ENCODE results near the gene NEDD1.

The NEDD1 gene

DNA sequence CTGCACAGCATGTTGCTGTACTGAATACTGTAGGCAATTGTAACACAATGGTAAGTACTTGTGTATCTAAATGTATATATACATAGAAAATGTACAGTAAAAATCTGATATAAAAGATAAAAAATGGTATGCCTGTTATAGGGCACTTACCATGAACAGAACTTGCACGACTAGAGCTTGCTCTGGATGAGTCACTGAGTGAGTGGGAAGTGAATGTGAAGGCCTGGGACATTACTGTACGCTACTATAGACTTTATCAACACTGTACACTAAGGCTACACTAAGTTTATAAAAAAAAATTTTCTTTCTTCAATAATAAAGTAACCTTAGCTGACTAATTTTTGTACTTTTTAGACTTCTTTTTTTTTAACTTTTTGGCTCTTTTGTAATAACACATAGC is 24.2 kb upstream of the NEDD1 start:
- H3K27me3 Mint-ChIP-seq (ENCODE audit: low read depth): peaks cover 10% of the 10 kb centered on the region

DNA sequence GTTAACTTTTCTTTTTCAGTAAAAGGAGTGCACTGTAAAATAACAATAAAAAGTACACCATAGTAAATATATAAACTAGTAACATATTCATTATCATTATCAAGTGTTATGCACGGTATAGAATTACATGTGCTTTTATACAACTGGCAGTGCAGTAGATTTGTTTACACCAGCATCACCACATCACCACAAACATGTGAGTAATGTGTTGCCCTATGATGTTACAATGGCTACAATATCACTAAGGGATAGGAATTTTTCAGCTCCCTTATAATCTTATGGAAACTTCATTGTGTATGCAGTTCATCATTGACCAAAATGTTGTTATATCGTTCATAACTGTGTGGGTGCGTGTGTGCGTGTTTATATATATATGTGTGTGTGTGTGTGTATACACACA is 23.5 kb upstream of the NEDD1 start:
- H3K4me3 Mint-ChIP-seq: no peak overlapping the region
- no peaks in the 10 kb centered on the region for H3K36me3 Mint-ChIP-seq (ENCODE audit: low read depth)
- peaks cover 7% of the 10 kb centered on the region for H3K27me3 Mint-ChIP-seq (ENCODE audit: low read depth)
- H3K4me1 Mint-ChIP-seq (ENCODE audit: low read depth): no peaks in the 10 kb centered on the region
- H3K27ac Mint-ChIP-seq: no peak overlapping the region
- H3K9me3 Mint-ChIP-seq: no peaks in the 10 kb centered on the region

More for the DNA sequence above, 24.2 kb upstream of the NEDD1 start:
- Mint-ChIP-seq H3K36me3 (ENCODE audit: low read depth) (no peaks in the 10 kb centered on the region), H3K4me3 (no peak overlapping the region), H3K4me1 (ENCODE audit: low read depth) (no peaks in the 10 kb centered on the region), H3K9me3 (no peaks in the 10 kb centered on the region), H3K27ac (no peak overlapping the region)

DNA sequence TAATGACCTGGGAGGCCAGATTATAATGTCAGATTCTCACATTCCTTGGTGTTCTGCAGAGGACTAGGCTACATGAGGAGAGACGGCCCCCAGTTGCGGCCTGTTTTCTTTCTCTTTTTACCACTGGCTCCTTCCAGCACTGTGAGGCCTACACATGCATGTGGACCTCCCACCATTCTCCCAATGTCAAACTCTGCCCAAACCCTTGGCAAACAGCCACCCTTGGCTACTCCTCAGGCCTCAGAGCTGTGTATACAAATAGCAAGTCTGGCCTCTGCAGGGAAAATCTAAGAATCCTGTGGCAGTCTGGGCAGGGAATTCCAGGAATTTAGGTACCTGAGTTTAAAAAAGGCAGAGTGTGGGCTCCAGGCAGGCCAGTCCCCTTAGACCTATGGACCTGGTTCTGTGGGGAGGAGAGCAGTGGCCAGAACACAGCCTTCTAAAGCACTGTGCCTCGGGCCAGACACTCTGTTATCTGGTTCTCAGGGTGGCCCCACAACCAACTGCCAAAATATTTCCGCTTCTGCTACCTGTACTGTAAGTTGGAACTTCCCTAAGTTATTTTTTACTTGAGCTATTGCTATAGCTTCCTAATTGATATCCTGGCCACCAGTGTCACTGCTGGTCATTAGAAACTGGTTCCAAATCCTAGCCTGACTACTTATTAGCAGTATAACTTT is 19.9 kb upstream of the NEDD1 start:
- Mint-ChIP-seq H3K4me3 (no peak overlapping the region), H3K27ac (no peak overlapping the region), H3K36me3 (ENCODE audit: low read depth) (no peaks in the 10 kb centered on the region), H3K4me1 (ENCODE audit: low read depth) (no peaks in the 10 kb centered on the region), H3K9me3 (no peaks in the 10 kb centered on the region), H3K27me3 (ENCODE audit: low read depth) (peaks cover 12% of the 10 kb centered on the region)

DNA sequence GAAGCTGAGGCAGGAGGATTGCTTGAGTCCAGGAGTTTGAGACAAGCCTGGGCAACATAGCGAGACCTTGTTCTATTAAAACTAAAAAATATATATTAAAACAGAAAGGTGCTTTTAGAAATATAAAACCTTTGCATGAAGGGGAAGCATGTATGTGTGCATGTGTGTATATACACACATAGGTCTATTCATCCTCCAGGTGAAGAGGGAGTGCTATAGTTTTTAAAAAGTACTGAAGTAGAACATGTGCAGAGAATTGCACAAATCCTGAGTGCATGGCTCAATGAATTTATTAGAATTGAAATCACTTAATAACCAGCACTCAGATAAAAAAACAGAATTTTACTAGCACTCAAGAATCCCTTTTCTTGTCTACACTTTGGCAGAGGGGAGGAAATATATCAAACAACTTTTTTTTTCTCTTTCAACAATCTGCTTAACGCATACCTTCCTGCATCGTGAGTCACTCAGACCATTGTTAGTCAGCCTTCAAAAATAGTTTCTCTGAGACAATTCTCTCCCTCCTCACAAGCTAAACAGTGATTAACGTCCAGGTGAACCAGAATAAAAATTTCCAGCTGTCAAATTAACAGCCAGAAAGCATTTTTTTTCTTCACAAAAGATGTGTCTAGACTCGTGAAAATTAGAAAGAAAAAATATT is 17.7 kb upstream of the NEDD1 start:
- H3K4me1 Mint-ChIP-seq (ENCODE audit: low read depth): no peaks in the 10 kb centered on the region
- no peak overlapping the region for H3K4me3 Mint-ChIP-seq
- H3K36me3 Mint-ChIP-seq (ENCODE audit: low read depth): no peaks in the 10 kb centered on the region
- no peaks in the 10 kb centered on the region for H3K9me3 Mint-ChIP-seq
- no peak overlapping the region for H3K27ac Mint-ChIP-seq
- H3K27me3 Mint-ChIP-seq (ENCODE audit: low read depth): peaks cover 17% of the 10 kb centered on the region

DNA sequence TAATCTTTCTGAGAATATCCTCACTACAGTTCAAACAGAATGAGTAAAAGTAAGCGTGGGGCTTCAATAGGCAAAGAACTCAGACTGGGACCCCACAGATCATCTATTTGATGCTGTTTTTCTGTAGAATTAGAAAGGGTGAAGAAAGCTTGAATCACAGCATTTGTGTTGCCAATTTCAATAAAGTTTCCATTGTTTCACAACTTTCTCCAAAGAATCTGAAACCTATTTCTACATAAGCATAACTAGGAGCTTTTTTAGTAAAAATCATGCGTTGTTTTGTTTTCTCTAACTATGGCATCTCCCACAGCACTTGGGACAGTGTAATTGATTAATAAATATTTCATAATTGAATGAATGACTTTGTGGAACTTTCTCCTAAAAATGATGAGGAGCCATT is 16.7 kb upstream of the NEDD1 start:
- no peaks in the 10 kb centered on the region for H3K9me3 Mint-ChIP-seq
- no peaks in the 10 kb centered on the region for H3K36me3 Mint-ChIP-seq (ENCODE audit: low read depth)
- H3K4me3 Mint-ChIP-seq: no peak overlapping the region
- H3K4me1 Mint-ChIP-seq (ENCODE audit: low read depth): no peaks in the 10 kb centered on the region
- no peak overlapping the region for H3K27ac Mint-ChIP-seq
- H3K27me3 Mint-ChIP-seq (ENCODE audit: low read depth): peaks cover 17% of the 10 kb centered on the region

DNA sequence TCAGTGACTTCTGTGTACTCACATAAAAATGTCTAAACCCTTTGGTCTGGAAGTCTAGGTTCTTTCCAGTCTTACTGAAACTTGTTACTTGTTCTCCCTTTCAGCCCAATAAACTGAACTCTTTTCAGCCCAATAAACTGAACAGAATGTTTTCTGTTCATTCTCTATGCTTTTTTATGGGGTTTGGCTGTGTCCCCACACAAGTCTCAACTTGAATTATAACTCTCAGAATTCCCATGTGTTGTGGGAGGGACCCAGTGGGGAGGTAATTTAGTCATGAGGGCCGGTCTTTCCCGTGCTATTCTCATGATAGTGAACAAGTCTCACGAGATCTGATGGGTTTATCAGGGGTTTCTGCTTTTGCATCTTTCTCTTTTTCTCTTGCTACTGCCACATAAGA is 15.0 kb upstream of the NEDD1 start:
- no peaks in the 10 kb centered on the region for H3K4me1 Mint-ChIP-seq (ENCODE audit: low read depth)
- no peaks in the 10 kb centered on the region for H3K9me3 Mint-ChIP-seq
- no peak overlapping the region for H3K27ac Mint-ChIP-seq
- H3K27me3 Mint-ChIP-seq (ENCODE audit: low read depth): peaks cover 14% of the 10 kb centered on the region
- no peaks in the 10 kb centered on the region for H3K36me3 Mint-ChIP-seq (ENCODE audit: low read depth)
- no peak overlapping the region for H3K4me3 Mint-ChIP-seq

DNA sequence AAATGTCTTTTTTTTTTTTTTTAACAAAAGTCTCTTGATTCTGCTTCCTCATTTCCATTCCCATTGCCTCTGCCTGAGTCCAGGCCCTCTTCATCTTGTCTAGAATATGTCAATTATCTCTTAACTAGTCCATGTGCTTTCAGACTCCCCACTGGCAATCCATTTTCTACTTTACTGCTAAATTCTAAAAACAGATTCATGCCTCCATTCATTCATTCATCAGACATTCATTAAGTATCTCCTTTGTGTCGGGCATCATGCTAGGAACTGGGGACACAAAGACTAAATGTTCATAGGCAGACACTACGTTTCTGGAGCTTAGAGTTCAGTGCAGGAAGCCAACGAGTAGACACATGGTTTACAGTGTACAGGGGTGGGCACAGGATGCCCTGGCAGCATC is 9.6 kb upstream of the NEDD1 start:
- Mint-ChIP-seq H3K27ac (no peak overlapping the region), H3K9me3 (no peaks in the 10 kb centered on the region), H3K27me3 (ENCODE audit: low read depth) (peaks cover 5% of the 10 kb centered on the region), H3K4me1 (ENCODE audit: low read depth) (no peaks in the 10 kb centered on the region), H3K4me3 (no peak overlapping the region), H3K36me3 (ENCODE audit: low read depth) (no peaks in the 10 kb centered on the region)

DNA sequence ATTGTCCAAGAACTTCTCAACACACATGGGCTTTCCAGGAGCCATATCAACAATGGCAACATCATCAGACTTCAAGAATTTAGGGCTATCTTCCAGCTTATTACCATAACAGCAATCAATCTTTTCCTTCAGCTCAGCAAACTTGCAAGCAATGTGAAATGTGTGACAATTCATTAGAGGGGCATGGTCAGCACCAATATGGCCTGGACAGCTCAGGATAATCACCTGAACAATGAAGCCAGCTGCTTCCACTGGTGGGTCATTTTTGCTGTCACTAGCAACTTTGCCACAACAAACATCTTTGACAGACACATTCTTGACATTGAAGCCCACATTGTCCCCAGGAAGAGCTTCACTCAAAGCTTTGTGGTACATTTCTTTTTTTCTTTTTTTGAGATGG is 5.9 kb upstream of the NEDD1 start:
- Mint-ChIP-seq H3K27me3 (ENCODE audit: low read depth) (peaks cover 14% of the 10 kb centered on the region), H3K27ac (no peak overlapping the region), H3K4me3 (no peak overlapping the region), H3K36me3 (ENCODE audit: low read depth) (no peaks in the 10 kb centered on the region), H3K4me1 (ENCODE audit: low read depth) (peaks cover 3% of the 10 kb centered on the region), H3K9me3 (no peaks in the 10 kb centered on the region)

DNA sequence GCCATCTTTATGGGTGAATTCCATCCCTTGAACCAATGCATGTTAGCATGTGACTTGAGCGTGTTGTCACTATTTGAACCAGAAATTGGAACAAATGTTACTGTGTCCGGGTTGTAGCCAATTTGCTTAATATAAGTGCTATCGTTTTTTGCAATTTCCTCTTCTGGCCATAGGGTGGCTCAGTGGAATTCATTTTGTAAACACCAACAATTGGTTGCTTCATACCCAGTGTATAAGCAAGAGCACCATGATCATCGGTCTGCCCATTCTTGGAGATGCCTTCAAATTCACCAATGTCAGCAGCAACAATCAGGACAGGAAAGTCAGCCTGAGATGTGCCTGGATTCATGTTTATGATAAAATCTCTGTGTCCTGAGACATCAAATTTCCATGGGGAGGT is 5.0 kb upstream of the NEDD1 start:
- Mint-ChIP-seq H3K4me3 (no peak overlapping the region), H3K4me1 (ENCODE audit: low read depth) (peaks cover 6% of the 10 kb centered on the region), H3K27me3 (ENCODE audit: low read depth) (peaks cover 14% of the 10 kb centered on the region), H3K9me3 (no peaks in the 10 kb centered on the region), H3K36me3 (ENCODE audit: low read depth) (no peaks in the 10 kb centered on the region), H3K27ac (no peak overlapping the region)

DNA sequence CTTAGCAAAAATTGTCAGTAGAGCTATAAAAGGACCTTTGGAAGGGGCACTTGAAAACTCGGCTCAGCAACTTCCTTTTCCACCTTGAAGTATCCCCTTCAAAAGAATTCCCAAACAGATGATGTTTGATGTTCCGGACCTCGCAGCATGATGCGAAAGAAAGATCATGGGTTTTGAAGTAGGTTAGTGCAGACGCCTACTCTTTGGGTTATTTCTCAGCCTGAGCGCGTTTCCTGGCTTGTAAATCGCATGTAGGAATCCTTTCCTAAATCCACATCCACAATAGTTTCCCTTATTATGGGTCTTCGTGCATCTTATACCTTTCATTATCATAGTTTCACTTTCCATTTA is 584 bp upstream of the NEDD1 start:
- Mint-ChIP-seq H3K9me3 (no peaks in the 10 kb centered on the region), H3K4me1 (ENCODE audit: low read depth) (peaks cover 35% of the 10 kb centered on the region), H3K27me3 (ENCODE audit: low read depth) (peaks cover 14% of the 10 kb centered on the region), H3K36me3 (ENCODE audit: low read depth) (peaks cover 11% of the 10 kb centered on the region), H3K4me3 (peak overlapping the region; percentile 89), H3K27ac (peak overlapping the region; percentile 95)

DNA sequence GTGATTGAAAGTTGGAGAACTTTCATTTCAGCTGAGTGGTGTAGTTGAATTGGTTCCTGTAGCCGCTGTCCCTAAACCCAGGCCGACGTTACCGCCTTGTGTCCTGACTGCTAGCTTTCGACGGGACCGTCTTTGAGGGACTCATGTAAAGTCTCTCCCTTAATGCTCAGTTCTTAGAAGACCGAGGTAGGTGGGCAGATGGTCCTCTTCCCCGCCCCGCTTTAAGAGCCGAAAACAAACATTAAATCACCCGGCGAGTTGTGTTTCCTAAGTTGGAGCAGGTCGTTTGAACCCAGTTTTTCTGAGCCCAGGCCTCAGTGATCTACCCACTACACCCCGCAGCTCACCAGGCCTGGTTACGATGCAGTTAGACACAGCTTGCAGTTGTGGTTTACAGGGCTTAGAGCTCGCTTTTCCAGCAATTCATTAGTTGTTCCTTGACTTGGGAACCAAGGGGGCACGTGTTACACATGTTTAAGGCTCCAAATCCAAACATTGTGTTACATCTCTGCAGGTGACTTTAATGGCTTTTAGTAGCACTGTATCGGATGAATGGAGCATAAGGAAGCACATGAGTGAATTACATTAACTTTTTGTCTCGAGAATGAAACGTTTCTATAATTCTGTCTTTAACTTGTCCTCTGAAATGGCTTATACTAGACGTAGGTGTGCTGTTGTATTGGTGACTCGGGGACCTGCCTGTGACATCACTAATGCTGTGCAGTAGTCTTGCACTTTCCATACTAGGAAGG is 790 bp downstream of the NEDD1 start:
- Mint-ChIP-seq H3K9me3 (no peaks in the 10 kb centered on the region), H3K4me3 (peak overlapping the region; percentile 90), H3K4me1 (ENCODE audit: low read depth) (peaks cover 37% of the 10 kb centered on the region), H3K36me3 (ENCODE audit: low read depth) (peaks cover 13% of the 10 kb centered on the region), H3K27me3 (ENCODE audit: low read depth) (peaks cover 14% of the 10 kb centered on the region), H3K27ac (peak overlapping the region; percentile 96)

DNA sequence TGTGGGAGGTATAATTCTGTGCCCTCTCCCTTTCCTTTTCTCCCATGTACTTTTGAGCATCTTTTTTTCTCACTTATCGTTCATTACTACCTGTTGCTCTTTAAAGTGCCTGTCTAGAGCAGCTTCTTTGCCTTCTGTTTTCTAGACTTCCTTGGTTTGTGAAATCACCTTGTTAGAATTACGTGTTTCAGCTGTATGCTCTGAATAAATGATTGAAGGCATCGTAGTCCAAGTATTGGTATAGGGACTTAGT is 1.3 kb downstream of the NEDD1 start:
- H3K4me1 Mint-ChIP-seq (ENCODE audit: low read depth): peaks cover 37% of the 10 kb centered on the region
- no peaks in the 10 kb centered on the region for H3K9me3 Mint-ChIP-seq
- H3K27ac Mint-ChIP-seq: peak overlapping the region; percentile 96
- H3K36me3 Mint-ChIP-seq (ENCODE audit: low read depth): peaks cover 16% of the 10 kb centered on the region
- peak overlapping the region; percentile 90 for H3K4me3 Mint-ChIP-seq
- peaks cover 14% of the 10 kb centered on the region for H3K27me3 Mint-ChIP-seq (ENCODE audit: low read depth)

DNA sequence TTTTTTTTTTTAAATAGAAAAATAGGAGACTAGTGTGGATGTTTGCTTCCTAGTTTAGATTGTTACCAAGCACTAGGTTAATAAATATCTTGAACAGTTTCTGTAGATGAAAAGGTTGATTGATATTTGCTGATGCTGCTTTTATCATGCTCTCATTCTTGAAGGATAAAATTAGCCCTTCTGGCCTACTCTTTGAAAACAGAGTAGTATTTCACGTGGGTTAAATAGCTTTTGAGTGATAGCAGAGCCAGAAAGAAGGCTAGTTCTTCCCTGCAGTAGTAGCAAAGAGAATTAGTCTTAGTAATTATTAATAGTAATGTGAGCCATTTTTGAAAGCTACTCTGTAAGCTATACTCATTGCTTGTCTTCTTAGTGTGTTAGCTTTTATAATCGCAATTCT is 5.2 kb downstream of the NEDD1 start:
- H3K9me3 Mint-ChIP-seq: peaks cover 7% of the 10 kb centered on the region
- H3K4me1 Mint-ChIP-seq (ENCODE audit: low read depth): peaks cover 42% of the 10 kb centered on the region
- H3K36me3 Mint-ChIP-seq (ENCODE audit: low read depth): peaks cover 32% of the 10 kb centered on the region
- no peak overlapping the region for H3K27ac Mint-ChIP-seq
- no peak overlapping the region for H3K4me3 Mint-ChIP-seq
- H3K27me3 Mint-ChIP-seq (ENCODE audit: low read depth): no peaks in the 10 kb centered on the region

DNA sequence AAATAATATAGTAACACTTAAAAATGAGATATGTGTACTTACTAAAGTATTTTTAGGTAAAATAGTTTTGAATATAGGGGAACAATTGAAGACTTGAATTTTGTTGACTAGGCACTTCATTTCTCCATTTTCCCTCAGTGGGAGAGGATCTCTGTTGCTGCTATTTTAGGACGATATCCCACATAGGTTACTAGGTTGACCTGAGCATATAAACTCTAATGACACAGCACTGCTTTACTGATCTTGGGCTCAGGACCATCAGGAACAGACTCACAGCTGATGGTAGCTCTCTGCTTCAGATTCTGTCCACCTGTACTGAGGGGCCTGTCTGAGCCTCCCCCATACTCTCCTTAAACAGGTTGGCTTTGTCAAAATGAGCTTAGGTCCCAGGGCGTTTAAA is 5.9 kb downstream of the NEDD1 start:
- Mint-ChIP-seq H3K27ac (no peak overlapping the region), H3K36me3 (ENCODE audit: low read depth) (peaks cover 30% of the 10 kb centered on the region), H3K27me3 (ENCODE audit: low read depth) (no peaks in the 10 kb centered on the region), H3K4me3 (no peak overlapping the region), H3K4me1 (ENCODE audit: low read depth) (peaks cover 38% of the 10 kb centered on the region), H3K9me3 (peaks cover 7% of the 10 kb centered on the region)

DNA sequence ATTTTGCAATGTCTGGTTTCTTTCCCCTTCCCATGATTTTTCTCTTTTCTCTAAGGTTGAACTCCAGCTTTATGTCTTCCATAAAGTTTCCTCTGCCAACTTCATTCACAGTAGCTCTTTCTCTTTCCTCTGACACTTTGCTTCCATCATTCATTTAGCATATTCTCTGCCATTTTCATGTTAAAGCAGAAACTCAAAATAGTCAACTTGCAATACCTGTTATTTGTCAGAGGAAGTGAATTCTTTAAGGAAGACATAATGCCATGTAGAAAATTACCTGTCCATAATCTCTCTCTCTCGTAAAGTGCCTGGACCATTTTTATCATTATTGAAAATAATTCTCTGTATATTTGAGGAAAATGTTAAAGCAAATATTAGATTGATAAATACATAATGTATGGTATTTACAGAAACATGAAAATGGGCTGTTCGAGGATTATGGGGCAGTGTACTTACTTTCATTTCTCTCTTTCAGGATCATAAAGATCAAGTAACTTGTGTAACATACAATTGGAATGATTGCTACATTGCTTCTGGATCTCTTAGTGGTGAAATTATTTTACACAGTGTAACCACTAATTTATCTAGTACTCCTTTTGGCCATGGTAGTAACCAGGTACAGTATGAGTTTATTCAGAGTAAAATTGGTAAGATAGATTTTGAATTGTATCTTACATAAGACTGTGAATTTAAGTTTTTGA is 12.6 kb downstream of the NEDD1 start:
- Mint-ChIP-seq H3K36me3 (ENCODE audit: low read depth) (peaks cover 38% of the 10 kb centered on the region), H3K4me3 (no peak overlapping the region), H3K9me3 (peaks cover 7% of the 10 kb centered on the region), H3K27me3 (ENCODE audit: low read depth) (no peaks in the 10 kb centered on the region), H3K4me1 (ENCODE audit: low read depth) (peaks cover 9% of the 10 kb centered on the region), H3K27ac (no peak overlapping the region)
